ENCODE results near the gene TRPM7.

DNA sequence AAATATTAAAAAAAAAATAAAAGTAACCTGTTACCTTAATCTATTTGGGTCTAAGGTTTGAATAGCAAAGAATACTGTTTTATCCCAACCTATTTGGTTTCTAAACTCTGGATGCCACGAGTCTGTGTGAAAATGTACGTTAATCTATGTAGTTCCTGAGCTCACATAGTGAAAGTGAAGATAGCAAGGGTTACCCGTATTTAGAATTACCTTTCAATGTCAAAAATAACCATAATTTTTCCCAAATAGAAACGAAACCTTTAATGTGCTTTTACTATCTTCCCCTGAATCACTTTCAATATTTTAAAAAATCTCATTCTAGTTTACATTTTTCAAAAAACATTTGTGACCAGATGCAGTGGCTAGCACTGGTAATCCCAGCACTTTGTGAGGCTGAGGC is 134.4 kb downstream of the TRPM7 start:
- TF ChIP-seq, protein P1, sequence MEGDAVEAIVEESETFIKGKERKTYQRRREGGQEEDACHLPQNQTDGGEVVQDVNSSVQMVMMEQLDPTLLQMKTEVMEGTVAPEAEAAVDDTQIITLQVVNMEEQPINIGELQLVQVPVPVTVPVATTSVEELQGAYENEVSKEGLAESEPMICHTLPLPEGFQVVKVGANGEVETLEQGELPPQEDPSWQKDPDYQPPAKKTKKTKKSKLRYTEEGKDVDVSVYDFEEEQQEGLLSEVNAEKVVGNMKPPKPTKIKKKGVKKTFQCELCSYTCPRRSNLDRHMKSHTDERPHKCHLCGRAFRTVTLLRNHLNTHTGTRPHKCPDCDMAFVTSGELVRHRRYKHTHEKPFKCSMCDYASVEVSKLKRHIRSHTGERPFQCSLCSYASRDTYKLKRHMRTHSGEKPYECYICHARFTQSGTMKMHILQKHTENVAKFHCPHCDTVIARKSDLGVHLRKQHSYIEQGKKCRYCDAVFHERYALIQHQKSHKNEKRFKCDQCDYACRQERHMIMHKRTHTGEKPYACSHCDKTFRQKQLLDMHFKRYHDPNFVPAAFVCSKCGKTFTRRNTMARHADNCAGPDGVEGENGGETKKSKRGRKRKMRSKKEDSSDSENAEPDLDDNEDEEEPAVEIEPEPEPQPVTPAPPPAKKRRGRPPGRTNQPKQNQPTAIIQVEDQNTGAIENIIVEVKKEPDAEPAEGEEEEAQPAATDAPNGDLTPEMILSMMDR (IDR thresholded peaks at IDR 0.05; ENCODE audit: control extremely low read depth in 1 of 3, insufficient read depth in 1 of 3, low read depth in 1 of 3, low read length in 3 of 3), result no peak
- no peak for TF ChIP-seq TCF12 (IDR thresholded peaks at IDR 0.05; ENCODE audit: low read depth, low read length)
- TF ChIP-seq RAD21 (IDR thresholded peaks at IDR 0.05 in 1 of 2, conservative IDR thresholded peaks at IDR 0.05 in 1 of 2; ENCODE audit: low read depth in 2 of 2, low read length in 2 of 2), result no peak
- TF ChIP-seq POLR2AphosphoS5 (IDR thresholded peaks at IDR 0.05; ENCODE audit: low read depth, low read length), result no peak
- TF ChIP-seq YY1 (IDR thresholded peaks at IDR 0.05; ENCODE audit: low read depth, low read length), result no peak
- TF ChIP-seq POLR2A (IDR thresholded peaks at IDR 0.05; ENCODE audit: control extremely low read depth in 1 of 2, low read depth in 2 of 2, low read length in 2 of 2), result no peak

Data from H1 (cell line).